Duodenal mucosa (tissue), 2 donors: ENCODE measurements around the gene SDHAF2.

Source experiments
- H3K27ac ChIP-seq: one replicate; pipeline ENCODE4 v1.7.0; 2013; ENCODE audit warnings: low read depth, low read length
- H3K27me3 ChIP-seq, 2 donors: one replicate each; pipeline ENCODE4 v1.7.0; 2013; ENCODE audit warnings: low read length in 2 of 2, control low read depth in 1 of 2; ENCODE audit not compliant: insufficient read depth in 2 of 2, control insufficient read depth in 1 of 2
- H3K36me3 ChIP-seq, 2 donors: one replicate each; pipeline ENCODE4 v1.7.0; 2013; ENCODE audit warnings: low read length in 2 of 2, control low read depth in 1 of 2; ENCODE audit not compliant: insufficient read depth in 2 of 2, control insufficient read depth in 1 of 2
- H3K4me1 ChIP-seq, 2 donors: one replicate each; pipeline ENCODE4 v1.7.0; 2013; ENCODE audit warnings: low read length in 2 of 2, control low read depth in 1 of 2; ENCODE audit not compliant: insufficient read depth in 2 of 2, control insufficient read depth in 1 of 2
- H3K4me3 ChIP-seq, 2 donors: one replicate each; pipeline ENCODE4 v1.7.0; 2013; ENCODE audit warnings: low read length in 2 of 2, low read depth in 1 of 2
- H3K9ac ChIP-seq, 2 donors: one replicate each; pipeline ENCODE4 v1.7.0; 2013; ENCODE audit warnings: low read length in 2 of 2, low read depth in 1 of 2
- H3K9me3 ChIP-seq, 2 donors: one replicate each; pipeline ENCODE4 v1.7.0; 2013; ENCODE audit warnings: low read length in 2 of 2, control low read depth in 1 of 2; ENCODE audit not compliant: control insufficient read depth in 1 of 2

Gene SDHAF2

DNA sequence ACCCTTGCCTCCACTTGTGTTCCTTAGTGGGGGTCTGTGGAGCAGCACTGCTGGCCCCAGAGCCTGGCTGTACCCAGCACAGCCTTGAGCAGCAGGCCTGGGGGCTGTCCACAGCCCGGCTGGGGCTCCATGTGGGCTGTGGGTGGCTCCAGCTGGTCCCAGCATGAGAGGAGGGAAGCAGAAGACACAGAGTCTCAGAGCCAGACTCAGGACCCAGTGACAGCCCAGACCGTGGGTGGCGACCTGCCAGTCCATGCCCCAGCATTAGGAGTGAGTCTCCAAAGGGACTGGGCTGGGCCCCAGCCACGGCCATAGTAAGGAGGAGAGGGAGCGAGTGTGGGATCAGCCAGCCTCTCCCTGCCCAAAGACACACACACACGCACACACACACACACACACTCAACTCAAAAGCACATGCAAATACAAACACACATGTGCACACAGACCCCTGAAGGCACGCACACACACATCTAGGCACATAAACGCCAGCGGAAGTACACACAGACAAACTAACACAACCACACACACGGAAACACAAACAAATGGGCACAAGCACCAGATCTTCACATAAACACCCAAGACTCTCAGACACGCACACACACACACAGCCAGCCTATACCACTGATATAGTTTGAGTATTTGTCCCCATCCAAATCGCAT is 61.9 kb downstream of the SDHAF2 start:
- Histone ChIP-seq H3K36me3 (no peaks in the 10 kb centered on the region), H3K4me1 (peaks cover 21 to 23% of the 10 kb centered on the region in 2 donors), H3K9ac (no peak overlapping the region), H3K9me3 (no peaks in the 10 kb centered on the region), H3K27ac (no peak overlapping the region), H3K27me3 (no peaks in the 10 kb centered on the region), H3K4me3 (no peak overlapping the region)

- Histone ChIP-seq H3K4me3 (no peak overlapping the region), H3K9ac (no peak overlapping the region), H3K27ac (no peak overlapping the region), H3K4me1 (peaks cover 12 to 13% of the 10 kb centered on the region in 2 donors), H3K27me3 (no peaks in the 10 kb centered on the region), H3K36me3 (no peaks in the 10 kb centered on the region), H3K9me3 (no peaks in the 10 kb centered on the region)
These were observed 64.5 kb downstream of the SDHAF2 start for GRCh38 chr11:61494381-61494961.

DNA sequence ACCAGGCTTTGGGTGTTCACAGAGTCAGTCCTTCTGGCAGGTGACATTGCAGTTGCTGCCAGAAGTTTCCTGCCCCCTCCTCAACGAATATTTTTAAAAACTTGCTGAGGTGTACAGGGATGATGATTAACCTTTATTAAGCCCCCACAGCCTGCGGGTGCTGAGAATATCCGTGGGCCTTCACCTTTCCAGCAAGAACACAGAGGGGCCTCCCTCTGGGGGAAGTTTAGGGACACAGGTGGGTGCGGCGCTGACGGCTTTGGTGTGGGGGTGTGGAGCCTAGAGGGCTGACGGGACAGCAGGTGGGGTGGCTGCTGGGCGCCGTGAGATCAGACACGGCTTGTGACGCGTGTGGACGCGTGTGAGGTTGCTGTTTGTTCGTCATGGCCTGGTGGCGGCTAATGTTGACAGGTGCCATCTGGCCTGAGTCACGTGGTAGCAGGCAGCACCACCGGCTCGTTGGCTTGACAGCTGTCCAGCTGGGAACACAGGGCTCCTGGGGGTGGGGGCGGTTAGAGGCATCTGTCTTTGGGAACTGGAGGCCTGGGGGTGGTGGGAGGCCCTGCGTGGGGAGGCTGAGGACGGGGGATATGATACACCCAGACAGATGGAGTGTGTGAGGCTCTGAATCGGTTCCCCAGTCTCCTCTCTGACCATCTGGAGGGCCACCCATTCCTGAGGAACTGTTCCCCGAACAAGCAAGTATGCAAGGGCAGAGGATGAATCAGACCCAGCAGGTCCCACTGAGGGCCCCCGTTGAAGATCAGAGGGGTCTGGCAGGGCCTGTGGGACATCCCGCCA is 66.1 kb downstream of the SDHAF2 start:
- no peak overlapping the region for H3K9ac ChIP-seq
- H3K4me1 ChIP-seq, result no peaks in the 10 kb centered on the region
- H3K27ac ChIP-seq, result no peak overlapping the region

More for the DNA sequence above, 66.1 kb downstream of the SDHAF2 start:
- Histone ChIP-seq H3K9me3 (no peaks in the 10 kb centered on the region), H3K36me3 (no peaks in the 10 kb centered on the region), H3K27me3 (no peaks in the 10 kb centered on the region), H3K4me3 (no peak overlapping the region)
